Thoracic aorta (tissue), 2 donors: ENCODE results near the gene TEX29. TPM values are rescaled to one million over a fixed set of nuclear protein-coding genes. Genes with fewer than 3 reads are reported as not detected.

Source experiments
- ATAC-seq: fragments of 150-250 bp; one replicate; pipeline ENCODE4 v1.8.0; 2017; ENCODE audit warnings: low read depth; ENCODE audit not compliant: insufficient number of reproducible peaks, low FRiP score
- DNase-seq: peaks from one replicate; pipeline ENCODE4 v3.0.0-alpha.2; 2020; ENCODE audit warnings: low spot score
- H3K27ac ChIP-seq, 2 donors: fragments of 200-600 bp; sonication (generic); 1 replicate in 1 of 2; 2 replicates in 1 of 2; pipeline ENCODE4 v1.5.1; 2016; ENCODE audit warnings: mild to moderate bottlenecking in 2 of 2, moderate library complexity in 2 of 2
- H3K27me3 ChIP-seq: fragments of 200-600 bp; sonication (generic); replicated peaks from 2 replicates; pipeline ENCODE4 v1.6.0; 2016; ENCODE audit warnings: mild to moderate bottlenecking; ENCODE audit not compliant: insufficient read depth
- H3K36me3 ChIP-seq: fragments of 200-600 bp; sonication (generic); one replicate; pipeline ENCODE4 v1.5.1; 2016
- H3K4me1 ChIP-seq, 2 donors: fragments of 200-600 bp; sonication (generic); 1 replicate in 1 of 2; 2 replicates in 1 of 2; pipeline versions ENCODE4 v1.5.1 to v1.6.0; 2016; ENCODE audit warnings: low read depth in 2 of 2, mild to moderate bottlenecking in 1 of 2; ENCODE audit not compliant: control insufficient read depth in 1 of 2
- H3K4me3 ChIP-seq: fragments of 200-600 bp; sonication (generic); 2 replicates; pipeline ENCODE4 v1.5.1; 2016; ENCODE audit warnings: mild to moderate bottlenecking
- H3K9me3 ChIP-seq: fragments of 200-600 bp; sonication (generic); 2 replicates; pipeline ENCODE4 v1.5.1; 2016
- total RNA-seq, 2 donors: library from RNA; depleted of rRNA; stranded (reverse); fragments of >200 nt; gene quantifications; one replicate each; pipeline versions ENCODE4 v1.1.0 to v1.2.3, GENCODE V29; 2016
- TF ChIP-seq, protein P1 (sequence below): fragments of 200-600 bp; sonication (generic); IDR thresholded peaks from one replicate; pipeline ENCODE4 v1.5.1; 2019; ENCODE audit warnings: antibody characterized with exemption

TEX29 gene
- total RNA-seq, 2 donors from 2014 or later, result not detected

DNA sequence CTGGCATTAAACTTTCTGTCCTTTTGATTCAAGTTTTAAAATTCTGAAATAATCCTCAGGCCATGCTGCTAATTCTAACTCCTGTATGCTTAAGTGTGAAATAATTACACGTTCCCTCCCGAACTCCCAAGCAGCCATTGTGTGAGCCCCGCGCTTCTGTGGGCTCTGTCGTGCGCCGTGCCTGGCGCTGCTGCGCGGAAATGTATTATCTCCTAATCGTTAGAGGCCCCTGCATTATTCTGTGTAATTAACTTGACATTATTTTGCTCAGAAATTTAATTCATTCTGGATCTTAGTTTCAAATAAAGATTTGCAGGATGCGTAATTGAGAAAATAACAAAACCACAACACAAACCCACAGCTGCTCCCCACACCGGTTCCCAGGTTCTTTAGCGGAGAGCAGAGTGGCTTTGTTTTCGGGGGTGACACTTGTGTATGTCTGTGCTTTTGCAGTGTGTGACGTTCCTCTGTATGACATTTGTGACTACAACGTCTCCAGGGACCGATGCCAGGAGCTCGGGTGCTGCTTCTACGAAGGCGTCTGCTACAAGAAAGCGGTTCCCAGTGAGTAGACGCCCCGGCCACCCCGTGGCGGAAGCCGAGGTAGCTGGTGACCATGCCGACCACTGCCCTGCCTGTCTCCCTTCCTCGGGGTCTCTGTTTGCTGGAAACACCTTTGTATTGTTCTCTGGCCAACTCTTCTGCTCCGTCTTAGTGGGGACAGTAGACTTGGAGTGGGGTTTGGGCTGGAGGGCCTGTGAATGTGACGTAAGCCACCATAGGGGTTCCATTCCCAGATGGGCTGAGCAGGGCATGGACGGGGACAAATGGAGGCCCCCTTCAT, 7.5 kb downstream of the TEX29 start:
- no peaks in the 10 kb centered on the region for H3K36me3 ChIP-seq
- no peak for DNase-seq
- H3K4me3 ChIP-seq, result no peak overlapping the region
- no peaks in the 10 kb centered on the region for H3K4me1 ChIP-seq
- no peak overlapping the region for H3K27ac ChIP-seq
- H3K9me3 ChIP-seq, result no peaks in the 10 kb centered on the region
- H3K27me3 ChIP-seq, result no peaks in the 10 kb centered on the region
- ATAC-seq, result no peak
- TF ChIP-seq, protein P1, sequence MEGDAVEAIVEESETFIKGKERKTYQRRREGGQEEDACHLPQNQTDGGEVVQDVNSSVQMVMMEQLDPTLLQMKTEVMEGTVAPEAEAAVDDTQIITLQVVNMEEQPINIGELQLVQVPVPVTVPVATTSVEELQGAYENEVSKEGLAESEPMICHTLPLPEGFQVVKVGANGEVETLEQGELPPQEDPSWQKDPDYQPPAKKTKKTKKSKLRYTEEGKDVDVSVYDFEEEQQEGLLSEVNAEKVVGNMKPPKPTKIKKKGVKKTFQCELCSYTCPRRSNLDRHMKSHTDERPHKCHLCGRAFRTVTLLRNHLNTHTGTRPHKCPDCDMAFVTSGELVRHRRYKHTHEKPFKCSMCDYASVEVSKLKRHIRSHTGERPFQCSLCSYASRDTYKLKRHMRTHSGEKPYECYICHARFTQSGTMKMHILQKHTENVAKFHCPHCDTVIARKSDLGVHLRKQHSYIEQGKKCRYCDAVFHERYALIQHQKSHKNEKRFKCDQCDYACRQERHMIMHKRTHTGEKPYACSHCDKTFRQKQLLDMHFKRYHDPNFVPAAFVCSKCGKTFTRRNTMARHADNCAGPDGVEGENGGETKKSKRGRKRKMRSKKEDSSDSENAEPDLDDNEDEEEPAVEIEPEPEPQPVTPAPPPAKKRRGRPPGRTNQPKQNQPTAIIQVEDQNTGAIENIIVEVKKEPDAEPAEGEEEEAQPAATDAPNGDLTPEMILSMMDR, result no peak

- no peak for DNase-seq
- no peak for ATAC-seq
- H3K36me3 ChIP-seq, result no peaks in the 10 kb centered on the region
- H3K4me3 ChIP-seq, result no peak overlapping the region
- H3K27ac ChIP-seq, result no peak overlapping the region
- H3K4me1 ChIP-seq, result no peaks in the 10 kb centered on the region
- no peaks in the 10 kb centered on the region for H3K9me3 ChIP-seq
- TF ChIP-seq, protein P1, result no peak
- H3K27me3 ChIP-seq, result no peaks in the 10 kb centered on the region
Observed at GRCh38 chr13:111328574-111329410, 8.3 kb downstream of the TEX29 start.

- H3K36me3 ChIP-seq, result no peaks in the 10 kb centered on the region
- DNase-seq, result no peak
- no peak overlapping the region for H3K4me3 ChIP-seq
- H3K27ac ChIP-seq, result no peak overlapping the region
- H3K9me3 ChIP-seq, result no peaks in the 10 kb centered on the region
- TF ChIP-seq, protein P1, result no peak
- no peaks in the 10 kb centered on the region for H3K27me3 ChIP-seq
- H3K4me1 ChIP-seq, result no peaks in the 10 kb centered on the region
- ATAC-seq, result no peak
Observed at GRCh38 chr13:111329641-111330040, 9.2 kb downstream of the TEX29 start.

DNA sequence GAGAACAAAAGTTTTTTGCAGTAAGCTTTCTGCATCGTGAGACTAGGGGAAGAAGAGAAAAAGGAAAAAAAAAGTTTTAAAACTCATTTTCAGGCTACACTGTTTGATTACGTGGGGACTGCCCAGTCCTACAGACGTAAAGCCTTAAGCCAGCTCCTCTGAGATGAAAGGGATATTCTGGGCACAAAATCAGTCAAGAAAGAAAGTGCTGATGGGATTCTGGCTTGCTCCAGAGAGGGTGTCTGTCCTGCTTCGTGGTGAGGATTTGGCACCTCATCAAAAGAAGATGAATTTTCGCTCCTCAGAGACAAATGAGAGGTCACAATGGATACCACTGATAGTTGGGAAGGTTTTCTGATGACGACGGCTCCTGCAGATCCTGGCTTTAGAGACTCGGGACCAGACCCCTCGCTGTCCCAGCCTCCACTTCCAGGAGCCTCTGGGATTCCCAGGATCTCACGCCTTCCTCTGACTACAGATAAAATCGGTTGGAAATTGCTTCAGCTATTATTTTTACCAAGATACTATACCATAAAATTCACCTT, 9.7 kb downstream of the TEX29 start:
- H3K27ac ChIP-seq, result no peak overlapping the region
- H3K4me1 ChIP-seq, result no peaks in the 10 kb centered on the region
- no peaks in the 10 kb centered on the region for H3K9me3 ChIP-seq
- DNase-seq, result no peak
- H3K27me3 ChIP-seq, result no peaks in the 10 kb centered on the region
- H3K4me3 ChIP-seq, result no peak overlapping the region
- TF ChIP-seq, protein P1, result no peak
- H3K36me3 ChIP-seq, result no peaks in the 10 kb centered on the region
- ATAC-seq, result no peak

- Histone ChIP-seq H3K9me3 (no peaks in the 10 kb centered on the region), H3K36me3 (no peaks in the 10 kb centered on the region), H3K4me3 (no peak overlapping the region), H3K4me1 (no peaks in the 10 kb centered on the region), H3K27ac (no peak overlapping the region), H3K27me3 (no peaks in the 10 kb centered on the region)
- DNase-seq, result no peak
- no peak for ATAC-seq
- TF ChIP-seq, protein P1, result no peak
Observed at GRCh38 chr13:111335298-111335697, 14.9 kb downstream of the TEX29 start.
